Measurements from ENCODE around the gene SLC25A21. TPM values are rescaled to one million over a fixed set of nuclear protein-coding genes. Genes with fewer than 3 reads are reported as not detected.

The SLC25A21 gene
- total RNA-seq, 2 donors from 2014 or later = not detected

DNA sequence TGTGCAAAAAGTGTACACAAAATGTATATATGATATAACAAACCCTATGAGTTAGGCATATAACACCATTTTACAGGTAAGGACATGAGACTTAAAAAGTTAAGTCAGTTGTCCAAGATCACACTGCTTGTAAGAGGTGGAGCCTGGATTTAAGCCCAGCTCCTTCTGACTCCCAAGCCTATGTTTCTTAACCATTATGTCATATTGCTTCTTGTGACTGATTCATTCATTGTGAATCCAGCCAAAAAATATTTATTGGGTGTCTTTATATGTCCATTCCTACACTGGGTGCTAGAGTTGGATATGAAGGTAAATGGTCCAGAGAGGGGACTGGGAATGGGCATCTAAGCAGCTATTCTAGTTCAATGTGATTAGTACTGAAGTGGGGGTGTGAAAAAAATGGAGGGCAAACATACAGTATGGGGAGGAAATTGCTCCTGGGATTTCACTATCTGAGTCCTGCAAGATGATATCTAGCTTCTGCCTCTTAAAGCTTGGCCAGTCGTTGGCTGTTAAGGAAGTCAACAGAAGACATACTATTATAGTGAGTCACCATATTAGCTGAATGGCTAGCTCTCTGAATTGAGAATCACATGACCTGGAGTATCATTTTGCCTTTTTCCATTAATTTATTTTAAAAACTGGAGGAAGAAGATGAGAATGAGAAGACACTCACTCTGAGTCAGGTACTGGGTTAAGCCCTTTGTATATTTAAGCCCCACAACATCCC is 481.9 kb downstream of the SLC25A21 start:
- no peak for ATAC-seq (replicated peaks in 1 of 2)
- Mint-ChIP-seq H3K4me1 (ENCODE audit: low read depth) (no peaks in the 10 kb centered on the region), H3K9me3 (peaks cover 3 to 5% of the 10 kb centered on the region in 2 donors), H3K27me3 (ENCODE audit: low read depth) (peaks cover 7% of the 10 kb centered on the region), H3K36me3 (ENCODE audit: insufficient read depth in 2 of 2) (no peaks in the 10 kb centered on the region), H3K4me3 (no peak overlapping the region), H3K27ac (no peak overlapping the region)
- no peak for DNase-seq

DNA sequence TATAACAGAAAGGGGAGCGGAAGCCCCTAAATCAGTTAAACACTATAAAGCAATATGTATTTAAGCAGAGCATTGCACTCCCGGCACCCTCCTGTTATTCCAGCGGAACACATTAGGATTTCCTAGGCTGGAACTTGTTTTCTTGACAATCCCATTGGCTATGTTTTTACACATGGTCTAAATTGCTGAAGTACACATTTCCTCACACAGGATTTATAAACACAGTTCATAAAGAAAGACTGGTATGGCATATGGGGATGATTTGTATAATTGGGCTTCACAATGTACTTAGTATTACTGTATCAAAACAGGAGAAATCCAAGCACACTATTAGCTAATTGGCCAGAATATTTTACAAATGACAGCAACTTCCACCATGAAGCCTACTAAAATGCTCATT is 487.5 kb downstream of the SLC25A21 start:
- Mint-ChIP-seq H3K4me1 (ENCODE audit: low read depth) (no peaks in the 10 kb centered on the region), H3K27ac (no peak overlapping the region), H3K27me3 (ENCODE audit: low read depth) (peaks cover 7% of the 10 kb centered on the region), H3K4me3 (no peak overlapping the region), H3K36me3 (ENCODE audit: insufficient read depth in 2 of 2) (no peaks in the 10 kb centered on the region), H3K9me3 (peaks cover 3 to 5% of the 10 kb centered on the region in 2 donors)
- no peak for ATAC-seq (replicated peaks in 1 of 2)
- no peak for DNase-seq

DNA sequence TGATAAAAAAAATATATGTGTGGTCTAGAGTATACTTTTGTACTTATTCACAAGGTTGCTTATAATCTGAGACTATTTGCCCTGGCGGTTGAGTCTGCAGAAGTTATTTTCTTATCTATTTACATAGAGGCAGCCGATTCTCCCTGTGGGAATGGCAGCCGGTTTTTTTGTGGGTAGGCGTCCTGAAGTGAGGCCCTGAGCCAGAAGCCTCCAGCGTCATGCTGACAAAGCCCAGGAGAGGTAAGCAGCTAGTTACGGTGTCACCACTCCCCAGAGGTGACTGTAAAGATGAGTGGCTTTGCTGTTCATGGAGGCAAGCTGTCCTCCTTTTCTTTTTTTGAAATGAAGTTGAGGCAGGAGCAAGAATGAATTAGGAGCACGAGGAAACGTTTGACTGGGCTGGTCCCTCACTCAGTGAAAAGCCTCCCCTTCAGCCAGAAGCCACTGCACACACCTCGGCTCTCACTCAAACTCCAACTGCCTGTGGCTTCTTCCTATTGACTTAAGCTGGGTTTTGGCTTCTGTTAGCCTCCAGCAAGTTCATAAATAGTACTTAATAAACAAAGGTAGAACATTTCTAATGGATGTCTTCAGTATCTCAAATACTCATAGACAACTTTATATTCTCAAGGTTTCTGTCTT is 489.2 kb downstream of the SLC25A21 start:
- H3K27me3 Mint-ChIP-seq (ENCODE audit: low read depth) = peaks cover 7% of the 10 kb centered on the region
- DNase-seq = no peak
- H3K9me3 Mint-ChIP-seq = peaks cover 3 to 4% of the 10 kb centered on the region in 2 donors
- H3K4me3 Mint-ChIP-seq = no peak overlapping the region
- no peak for ATAC-seq (replicated peaks in 1 of 2)
- no peaks in the 10 kb centered on the region for H3K36me3 Mint-ChIP-seq (ENCODE audit: insufficient read depth in 2 of 2)
- no peaks in the 10 kb centered on the region for H3K4me1 Mint-ChIP-seq (ENCODE audit: low read depth)
- no peak overlapping the region for H3K27ac Mint-ChIP-seq

DNA sequence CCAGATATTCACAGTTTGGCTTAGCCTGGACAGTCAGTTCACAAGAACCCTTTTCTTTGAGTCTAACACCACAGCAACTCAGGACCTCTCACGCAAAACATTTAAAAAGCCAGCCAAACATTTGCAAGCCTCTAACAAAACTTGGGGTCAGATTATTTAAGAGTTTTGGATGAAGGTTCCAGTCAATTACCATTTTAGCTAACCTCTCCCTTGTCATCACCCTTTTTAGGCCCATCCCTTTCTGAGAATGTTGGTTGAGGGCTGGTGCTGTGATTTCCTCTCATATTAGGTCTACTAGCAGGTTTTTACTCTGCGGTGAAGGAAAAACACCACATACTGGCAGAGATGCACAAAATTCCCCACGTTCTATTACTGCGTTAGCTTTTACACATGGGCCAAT is 490.1 kb downstream of the SLC25A21 start:
- no peak overlapping the region for H3K4me3 Mint-ChIP-seq
- no peak overlapping the region for H3K27ac Mint-ChIP-seq
- no peaks in the 10 kb centered on the region for H3K9me3 Mint-ChIP-seq
- no peaks in the 10 kb centered on the region for H3K4me1 Mint-ChIP-seq (ENCODE audit: low read depth)
- peaks cover 10% of the 10 kb centered on the region for H3K27me3 Mint-ChIP-seq (ENCODE audit: low read depth)
- DNase-seq (no peak), ATAC-seq (replicated peaks in 1 of 2) (no peak)
- H3K36me3 Mint-ChIP-seq (ENCODE audit: insufficient read depth in 2 of 2) = no peaks in the 10 kb centered on the region

DNA sequence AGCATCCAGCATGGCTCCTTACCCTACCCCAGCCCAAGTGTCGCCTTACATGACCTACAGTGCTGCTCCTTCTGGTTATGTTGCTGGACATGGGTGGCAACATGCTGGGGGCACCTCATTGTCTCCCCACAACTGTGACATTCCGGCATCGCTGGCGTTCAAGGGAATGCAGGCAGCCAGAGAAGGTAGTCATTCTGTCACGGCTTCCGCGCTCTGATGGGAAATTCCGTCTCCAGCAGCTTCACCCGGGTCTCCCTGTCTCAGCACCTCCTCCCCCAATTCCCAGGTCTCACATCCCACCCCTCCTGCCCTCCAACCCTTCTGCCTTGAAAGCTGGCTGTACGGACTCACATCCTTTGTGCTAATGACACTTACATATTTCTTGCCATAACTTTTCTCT is 496.2 kb downstream of the SLC25A21 start:
- H3K4me1 Mint-ChIP-seq (ENCODE audit: low read depth) = no peaks in the 10 kb centered on the region
- no peak for DNase-seq
- no peak for ATAC-seq (replicated peaks in 1 of 2)
- no peak overlapping the region for H3K4me3 Mint-ChIP-seq
- H3K27me3 Mint-ChIP-seq (ENCODE audit: low read depth) = peaks cover 25% of the 10 kb centered on the region
- no peak overlapping the region for H3K27ac Mint-ChIP-seq
- no peaks in the 10 kb centered on the region for H3K36me3 Mint-ChIP-seq (ENCODE audit: insufficient read depth in 2 of 2)
- peaks cover 0 to 1% of the 10 kb centered on the region in 2 donors for H3K9me3 Mint-ChIP-seq

DNA sequence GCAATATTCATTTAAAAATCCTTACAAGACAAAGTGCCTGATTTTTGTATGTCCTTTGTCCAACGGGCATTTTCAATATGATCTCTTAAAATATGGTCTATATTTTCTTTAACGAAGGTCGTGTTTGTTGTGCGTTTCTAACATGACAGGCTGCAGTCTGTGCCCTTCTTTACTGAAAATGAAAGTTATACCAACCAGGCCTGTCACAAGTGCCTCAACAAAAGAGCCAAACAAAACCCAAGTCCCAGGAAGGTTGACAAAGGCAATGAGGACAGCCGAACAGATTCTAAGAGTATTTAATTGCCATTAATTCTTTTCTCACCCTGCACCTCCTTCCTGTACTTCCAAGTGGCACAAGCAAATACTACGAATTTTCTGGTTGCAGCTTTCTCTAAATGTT is 496.8 kb downstream of the SLC25A21 start:
- Mint-ChIP-seq H3K36me3 (ENCODE audit: insufficient read depth in 2 of 2) (no peaks in the 10 kb centered on the region), H3K4me3 (no peak overlapping the region), H3K9me3 (peaks cover 0 to 1% of the 10 kb centered on the region in 2 donors), H3K27me3 (ENCODE audit: low read depth) (peaks cover 25% of the 10 kb centered on the region), H3K4me1 (ENCODE audit: low read depth) (no peaks in the 10 kb centered on the region), H3K27ac (no peak overlapping the region)
- no peak for DNase-seq
- no peak for ATAC-seq (replicated peaks in 1 of 2)

DNA sequence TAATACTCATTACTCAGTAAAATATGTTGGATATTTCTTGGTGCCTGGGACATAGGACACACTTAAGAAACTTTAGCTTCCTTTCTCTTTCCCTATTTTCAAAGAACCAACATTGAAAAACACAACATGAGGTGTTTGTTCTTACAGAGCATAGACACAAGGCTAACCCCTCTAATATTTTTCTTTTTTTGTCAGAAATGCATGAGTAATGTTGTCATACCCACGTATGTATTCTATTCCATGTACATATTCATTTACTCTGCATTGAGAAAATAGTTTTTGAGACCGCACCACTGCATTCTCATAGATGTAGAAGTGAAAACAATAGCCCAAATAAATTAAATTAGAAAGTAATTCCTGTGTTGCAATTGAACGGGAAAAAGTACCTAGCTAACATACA is 497.7 kb downstream of the SLC25A21 start:
- ATAC-seq (replicated peaks in 1 of 2) = no peak
- Mint-ChIP-seq H3K27me3 (ENCODE audit: low read depth) (peaks cover 25% of the 10 kb centered on the region), H3K4me3 (no peak overlapping the region), H3K4me1 (ENCODE audit: low read depth) (no peaks in the 10 kb centered on the region), H3K36me3 (ENCODE audit: insufficient read depth in 2 of 2) (no peaks in the 10 kb centered on the region), H3K27ac (no peak overlapping the region), H3K9me3 (peaks cover 0 to 1% of the 10 kb centered on the region in 2 donors)
- DNase-seq = no peak

DNA sequence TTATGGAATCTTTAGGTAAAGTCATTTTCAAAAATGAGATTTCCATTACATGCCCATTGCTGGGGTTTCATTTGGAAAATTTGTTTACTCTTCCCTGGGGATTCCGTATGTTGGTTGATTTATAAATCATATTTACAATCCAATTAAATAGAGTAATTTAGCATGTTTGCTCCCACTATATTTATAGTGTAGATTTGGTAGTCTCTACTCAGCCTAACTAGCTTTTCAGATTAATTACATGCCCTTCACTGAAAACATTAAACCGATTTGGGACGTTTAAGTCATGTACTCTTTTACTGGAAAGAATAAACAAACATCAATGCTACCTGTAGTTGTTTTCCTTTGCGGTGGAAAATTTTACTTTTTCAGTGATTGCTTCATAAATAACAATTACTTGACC is 500.3 kb downstream of the SLC25A21 start:
- H3K27ac Mint-ChIP-seq = no peak overlapping the region
- ATAC-seq (replicated peaks in 1 of 2) (no peak), DNase-seq (no peak)
- H3K27me3 Mint-ChIP-seq (ENCODE audit: low read depth) = peaks cover 23% of the 10 kb centered on the region
- no peak overlapping the region for H3K4me3 Mint-ChIP-seq
- no peaks in the 10 kb centered on the region for H3K9me3 Mint-ChIP-seq
- H3K36me3 Mint-ChIP-seq (ENCODE audit: insufficient read depth in 2 of 2) = peaks cover 0 to 5% of the 10 kb centered on the region in 2 donors
- no peaks in the 10 kb centered on the region for H3K4me1 Mint-ChIP-seq (ENCODE audit: low read depth)

DNA sequence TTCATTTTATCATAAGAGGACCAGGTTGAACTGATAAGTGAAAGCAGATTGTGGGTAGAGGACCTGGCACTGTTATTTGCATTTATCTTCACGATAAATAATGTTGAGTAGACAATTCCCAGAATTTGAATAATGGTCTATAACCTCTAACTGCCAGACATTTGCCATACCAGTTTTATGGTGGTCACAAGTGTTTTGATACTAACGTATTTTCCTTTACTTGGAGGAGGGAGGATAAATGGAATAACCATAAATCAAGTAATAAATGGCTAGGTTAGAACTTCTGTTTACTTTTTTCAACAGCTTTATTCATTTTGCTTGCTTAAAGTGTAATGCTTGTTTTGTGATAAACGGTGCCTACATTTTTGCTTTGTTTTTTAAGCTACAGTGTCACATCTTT is 501.3 kb downstream of the SLC25A21 start:
- Mint-ChIP-seq H3K9me3 (no peaks in the 10 kb centered on the region), H3K4me3 (no peak overlapping the region), H3K36me3 (ENCODE audit: insufficient read depth in 2 of 2) (peaks cover 0 to 5% of the 10 kb centered on the region in 2 donors), H3K27me3 (ENCODE audit: low read depth) (peaks cover 18% of the 10 kb centered on the region), H3K4me1 (ENCODE audit: low read depth) (no peaks in the 10 kb centered on the region), H3K27ac (no peak overlapping the region)
- DNase-seq (no peak), ATAC-seq (replicated peaks in 1 of 2) (no peak)

DNA sequence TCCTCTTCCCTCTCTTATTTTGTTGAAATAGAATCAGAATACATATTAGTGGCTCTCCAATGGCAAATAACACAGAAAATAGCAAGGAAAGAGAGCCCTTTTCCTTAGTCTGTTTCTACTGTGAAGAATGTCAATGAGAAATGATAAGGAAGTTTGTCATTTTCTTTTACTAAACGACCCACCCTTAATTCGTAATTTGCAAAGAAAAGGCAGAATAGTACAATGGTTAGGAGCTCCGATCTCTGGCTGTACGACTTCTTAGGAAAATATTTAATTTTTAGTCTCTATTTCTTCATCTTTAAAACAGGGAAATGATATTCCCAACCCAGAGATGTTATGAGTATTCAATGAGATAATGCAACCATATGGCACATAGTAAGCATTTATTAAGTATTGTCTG is 504.7 kb downstream of the SLC25A21 start:
- H3K36me3 Mint-ChIP-seq (ENCODE audit: insufficient read depth in 2 of 2) = peaks cover 3 to 14% of the 10 kb centered on the region in 2 donors
- H3K4me1 Mint-ChIP-seq (ENCODE audit: low read depth) = peaks cover 18% of the 10 kb centered on the region
- ATAC-seq (replicated peaks in 1 of 2) (no peak), DNase-seq (no peak)
- peak overlapping the region in 1 of 2 donors; percentile 28 for H3K4me3 Mint-ChIP-seq
- peak overlapping the region; percentile 85 for H3K27ac Mint-ChIP-seq
- peaks cover 44% of the 10 kb centered on the region for H3K27me3 Mint-ChIP-seq (ENCODE audit: low read depth)
- H3K9me3 Mint-ChIP-seq = no peaks in the 10 kb centered on the region

DNA sequence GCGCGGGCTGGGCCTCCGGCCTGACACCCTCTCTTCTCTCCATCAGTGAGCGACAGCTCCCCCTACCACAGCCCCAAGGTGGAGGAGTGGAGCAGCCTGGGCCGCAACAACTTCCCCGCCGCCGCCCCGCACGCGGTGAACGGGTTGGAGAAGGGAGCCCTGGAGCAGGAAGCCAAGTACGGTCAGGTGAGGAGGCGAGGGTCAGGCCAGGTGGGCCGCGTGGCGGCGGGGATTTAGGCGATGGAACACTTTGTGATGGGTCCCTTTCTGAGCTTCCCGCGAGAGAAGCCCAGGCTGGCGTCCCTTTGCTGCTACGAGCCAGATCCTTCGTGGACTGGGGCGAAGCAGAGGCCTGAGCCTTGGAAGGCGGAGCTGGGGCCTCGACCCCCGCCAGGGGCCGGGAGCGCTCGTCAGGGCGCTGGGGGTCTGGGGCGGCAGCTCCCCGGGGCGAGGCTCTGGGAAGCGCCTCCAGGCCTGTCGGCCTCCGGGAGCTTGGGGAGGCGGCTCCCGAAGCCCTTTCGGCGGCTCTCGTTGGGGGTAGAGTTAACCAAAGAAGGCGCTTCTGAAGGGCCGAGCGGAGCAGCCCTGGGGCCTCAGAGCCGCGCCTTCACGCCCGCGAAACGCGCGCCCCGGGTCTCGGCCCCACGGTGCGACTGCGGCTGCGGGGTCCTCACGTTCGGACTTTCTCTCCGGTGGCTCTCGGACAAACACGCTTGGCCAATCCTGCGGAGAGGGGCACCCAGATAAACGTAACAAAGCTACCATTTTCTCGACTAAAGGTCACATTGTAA is 505.8 kb downstream of the SLC25A21 start:
- Mint-ChIP-seq H3K9me3 (no peaks in the 10 kb centered on the region), H3K27ac (no peak overlapping the region), H3K27me3 (ENCODE audit: low read depth) (peaks cover 54% of the 10 kb centered on the region), H3K36me3 (ENCODE audit: insufficient read depth in 2 of 2) (peaks cover 8 to 17% of the 10 kb centered on the region in 2 donors), H3K4me1 (ENCODE audit: low read depth) (peaks cover 28% of the 10 kb centered on the region), H3K4me3 (no peak overlapping the region)
- no peak for ATAC-seq (replicated peaks in 1 of 2)
- no peak for DNase-seq

DNA sequence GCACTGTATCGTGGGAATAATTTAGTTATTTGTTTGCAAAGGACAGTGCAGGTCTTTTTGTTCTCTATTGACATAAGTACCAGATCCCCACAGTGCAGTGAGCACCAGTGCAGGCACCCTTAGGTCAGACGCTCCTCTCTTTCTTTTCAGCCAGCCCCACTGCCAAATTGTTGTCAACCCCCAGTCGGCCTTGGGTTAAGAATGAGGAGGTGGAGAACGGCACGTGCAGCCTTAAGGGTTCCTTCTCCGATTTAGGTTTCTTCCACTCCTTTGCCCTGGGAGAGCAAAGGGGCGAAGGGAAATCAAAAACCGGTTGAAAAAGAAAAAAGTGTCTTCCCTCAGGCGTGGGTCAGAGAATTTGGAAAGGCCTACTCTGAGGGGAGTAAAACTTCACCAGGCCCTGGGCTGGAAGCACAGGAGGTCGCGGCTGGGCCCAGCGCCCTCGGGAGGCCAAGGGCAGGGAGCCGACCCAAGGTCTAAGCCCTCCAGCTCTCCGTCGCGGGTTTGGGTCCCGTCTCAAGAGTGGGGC is 506.5 kb downstream of the SLC25A21 start:
- ATAC-seq (replicated peaks in 1 of 2) (no peak), DNase-seq (no peak)
- H3K4me3 Mint-ChIP-seq = no peak overlapping the region

More for the DNA sequence above, 506.5 kb downstream of the SLC25A21 start:
- Mint-ChIP-seq H3K36me3 (ENCODE audit: insufficient read depth in 2 of 2) (peaks cover 8 to 21% of the 10 kb centered on the region in 2 donors), H3K27me3 (ENCODE audit: low read depth) (peaks cover 60% of the 10 kb centered on the region), H3K9me3 (no peaks in the 10 kb centered on the region), H3K27ac (no peak overlapping the region), H3K4me1 (ENCODE audit: low read depth) (peaks cover 34% of the 10 kb centered on the region)
